Subcutaneous adipose tissue (tissue), 4 donors: ENCODE data around the gene RHBG. TPM values are rescaled to one million over a fixed set of nuclear protein-coding genes. Genes with fewer than 3 reads are reported as not detected.

Experiments
- total RNA-seq, 4 donors: library from RNA; depleted of rRNA; stranded (reverse); fragments of >200 nt; gene quantifications; one replicate each; pipeline ENCODE4 v1.1.0, GENCODE V29; 2016
- TF ChIP-seq, protein P1 (sequence below): fragments of 450-650 bp; IDR thresholded peaks from one replicate; pipeline ENCODE4 v1.5.1; 2016; ENCODE audit warnings: low read depth, mild to moderate bottlenecking, control low read depth, antibody characterized with exemption, moderate library complexity

The RHBG gene
- total RNA-seq, 4 donors from 2014 or later, result not detected

DNA sequence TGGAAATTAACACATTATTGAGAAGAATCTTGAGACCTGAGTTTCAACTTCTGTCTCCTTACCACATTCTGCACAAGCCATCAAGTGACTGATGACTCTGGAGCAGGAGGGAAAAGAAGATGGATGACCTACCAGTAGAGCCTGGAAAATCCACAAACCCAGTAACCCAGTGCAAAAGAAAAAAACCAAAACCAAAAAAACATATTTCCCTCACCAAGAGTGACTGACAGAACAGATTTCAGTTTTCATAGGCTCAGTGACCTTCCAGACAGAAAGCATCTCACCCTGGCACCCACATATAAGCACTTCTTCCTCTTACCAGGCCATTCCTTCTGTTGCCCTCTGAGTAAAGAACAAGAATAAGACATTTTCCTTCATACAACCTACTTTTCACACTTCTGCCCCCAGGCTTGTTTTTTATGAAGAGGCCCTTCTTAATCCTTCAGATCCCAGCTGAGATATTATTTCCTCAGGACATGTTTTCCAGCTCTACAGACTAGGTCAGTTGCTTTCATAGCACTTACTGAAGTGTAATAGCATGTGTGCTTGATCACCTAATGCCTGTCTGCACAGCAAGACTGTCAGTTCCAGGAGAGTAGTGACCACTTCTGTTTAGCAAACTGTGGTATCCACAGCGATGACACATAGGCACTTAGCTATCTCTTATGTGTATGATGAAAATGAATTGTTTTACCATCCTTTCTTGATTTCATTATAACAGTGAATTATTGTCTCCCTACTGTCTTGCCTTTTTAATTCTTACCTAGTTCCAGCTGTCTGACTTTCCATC lies 26.6 kb upstream of the RHBG start:
- TF ChIP-seq, protein P1, sequence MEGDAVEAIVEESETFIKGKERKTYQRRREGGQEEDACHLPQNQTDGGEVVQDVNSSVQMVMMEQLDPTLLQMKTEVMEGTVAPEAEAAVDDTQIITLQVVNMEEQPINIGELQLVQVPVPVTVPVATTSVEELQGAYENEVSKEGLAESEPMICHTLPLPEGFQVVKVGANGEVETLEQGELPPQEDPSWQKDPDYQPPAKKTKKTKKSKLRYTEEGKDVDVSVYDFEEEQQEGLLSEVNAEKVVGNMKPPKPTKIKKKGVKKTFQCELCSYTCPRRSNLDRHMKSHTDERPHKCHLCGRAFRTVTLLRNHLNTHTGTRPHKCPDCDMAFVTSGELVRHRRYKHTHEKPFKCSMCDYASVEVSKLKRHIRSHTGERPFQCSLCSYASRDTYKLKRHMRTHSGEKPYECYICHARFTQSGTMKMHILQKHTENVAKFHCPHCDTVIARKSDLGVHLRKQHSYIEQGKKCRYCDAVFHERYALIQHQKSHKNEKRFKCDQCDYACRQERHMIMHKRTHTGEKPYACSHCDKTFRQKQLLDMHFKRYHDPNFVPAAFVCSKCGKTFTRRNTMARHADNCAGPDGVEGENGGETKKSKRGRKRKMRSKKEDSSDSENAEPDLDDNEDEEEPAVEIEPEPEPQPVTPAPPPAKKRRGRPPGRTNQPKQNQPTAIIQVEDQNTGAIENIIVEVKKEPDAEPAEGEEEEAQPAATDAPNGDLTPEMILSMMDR, result no peak

DNA sequence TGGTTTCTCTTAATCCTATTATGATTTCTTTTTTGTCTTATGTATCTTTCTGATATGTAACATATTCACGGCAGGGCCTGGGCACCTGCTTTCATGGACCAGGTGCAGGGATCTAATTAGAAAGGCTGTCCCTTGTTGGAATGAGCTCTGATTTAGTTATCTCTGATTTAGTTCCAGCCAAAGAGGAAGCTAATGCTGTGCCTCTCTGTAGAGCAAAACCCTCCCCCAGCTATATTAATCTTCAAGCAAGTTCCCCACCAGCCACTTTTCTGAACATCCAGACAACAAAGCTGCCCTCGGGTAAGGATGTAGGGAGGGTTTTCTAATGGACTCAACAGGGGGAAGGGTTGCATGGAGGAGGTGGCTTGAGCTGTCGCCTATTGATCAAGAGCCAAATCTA lies 24.6 kb upstream of the RHBG start:
- TF ChIP-seq, protein P1, result no peak

DNA sequence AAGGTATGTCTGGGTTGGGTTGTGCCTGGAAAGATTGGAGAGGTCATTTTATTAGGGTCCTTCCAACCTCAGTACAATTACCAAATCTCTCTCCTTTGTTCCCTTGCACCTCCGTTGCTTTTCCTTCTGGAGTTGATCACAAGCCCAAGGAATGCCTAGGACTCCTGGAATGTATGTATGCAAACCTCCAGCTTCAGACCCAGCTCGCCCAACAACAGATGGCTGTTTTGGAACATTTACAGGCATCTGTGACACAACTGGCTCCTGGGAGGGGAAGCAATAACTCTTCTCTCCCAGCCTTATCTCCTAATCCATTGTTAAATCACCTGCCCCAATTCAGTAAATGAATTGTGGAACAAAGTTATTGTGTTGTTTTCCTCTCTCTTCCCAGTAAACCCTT lies 22.4 kb upstream of the RHBG start:
- TF ChIP-seq, protein P1, result no peak

DNA sequence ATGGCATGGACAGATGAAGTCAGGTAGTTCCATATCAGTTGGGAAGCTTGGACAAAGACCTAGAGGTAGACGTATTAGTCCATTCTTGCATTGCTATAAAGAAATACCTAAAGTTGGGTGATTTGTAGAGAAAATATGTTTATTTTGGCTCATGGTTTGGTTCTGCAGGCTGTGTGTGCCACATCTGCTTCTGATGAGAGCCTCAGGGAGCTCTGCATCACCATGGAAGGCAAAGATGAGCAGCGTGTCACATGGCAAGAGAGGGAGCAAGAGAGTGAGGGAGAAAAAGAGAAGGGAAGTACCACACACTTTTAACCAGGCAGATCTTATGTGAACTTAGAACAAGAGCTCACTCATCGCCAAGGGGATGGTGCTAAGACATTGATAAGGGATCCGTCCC lies 21.7 kb upstream of the RHBG start:
- TF ChIP-seq, protein P1, result no peak

DNA sequence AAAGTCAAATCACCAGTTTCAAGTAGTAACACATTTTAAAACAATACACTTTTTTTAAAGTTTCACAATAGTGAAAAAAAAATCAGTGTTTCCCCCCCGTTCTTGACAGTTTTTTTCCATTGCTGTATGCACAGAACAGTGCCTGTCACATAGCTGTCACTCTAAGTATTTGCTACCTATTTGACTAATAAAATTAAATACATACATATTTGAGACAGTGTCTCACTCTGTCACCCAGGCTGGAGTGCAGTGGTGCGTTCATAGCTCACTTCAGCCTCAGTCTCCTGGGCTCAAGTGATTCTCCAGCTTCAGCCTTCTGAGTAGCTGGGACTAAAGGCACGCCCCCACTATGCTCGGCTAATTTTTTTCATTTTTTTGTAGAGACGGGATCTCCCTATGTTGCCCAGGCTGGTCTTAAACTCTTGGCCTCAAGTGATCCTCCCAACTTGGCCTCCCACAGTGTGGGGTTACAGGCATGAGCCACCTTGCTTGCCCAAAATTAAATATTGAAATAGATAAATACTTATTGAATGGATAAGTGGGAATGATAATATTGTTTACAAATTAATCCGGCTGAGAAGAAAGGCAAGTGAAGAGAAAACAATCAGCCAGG lies 12.6 kb upstream of the RHBG start:
- TF ChIP-seq, protein P1, result no peak

DNA sequence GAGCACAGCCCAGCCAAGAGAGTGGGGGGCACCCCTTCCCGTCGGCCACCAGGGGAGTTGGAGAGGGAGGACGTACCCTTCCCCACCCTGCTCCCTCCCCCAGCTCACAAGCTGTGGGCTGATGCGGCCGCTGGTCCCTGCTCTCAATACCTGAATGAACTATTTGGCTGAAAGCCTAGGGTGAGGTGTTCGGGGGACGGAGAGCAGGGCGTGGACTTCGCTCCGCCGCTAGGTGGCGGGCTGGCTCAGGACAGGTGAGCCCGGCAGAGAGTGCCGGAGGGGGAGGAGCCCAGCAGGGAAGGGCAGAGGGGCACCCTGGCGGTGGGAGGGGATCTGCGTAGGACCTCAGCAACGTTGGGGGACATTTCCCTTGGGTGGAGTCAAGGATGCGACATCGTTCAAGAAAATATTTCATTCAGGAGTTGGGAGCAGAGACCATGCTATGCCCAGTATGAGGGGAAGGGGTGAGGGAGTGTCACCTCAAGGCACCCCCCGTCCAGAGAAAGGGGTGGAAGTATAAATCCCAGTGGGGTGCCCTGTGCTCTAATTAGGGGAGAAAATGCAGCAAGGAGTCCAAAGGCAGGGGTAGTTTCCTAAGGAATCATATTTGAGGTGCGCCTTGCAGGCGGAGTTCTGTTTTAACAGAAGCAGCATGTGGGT lies 12.0 kb upstream of the RHBG start:
- TF ChIP-seq, protein P1, result no peak

DNA sequence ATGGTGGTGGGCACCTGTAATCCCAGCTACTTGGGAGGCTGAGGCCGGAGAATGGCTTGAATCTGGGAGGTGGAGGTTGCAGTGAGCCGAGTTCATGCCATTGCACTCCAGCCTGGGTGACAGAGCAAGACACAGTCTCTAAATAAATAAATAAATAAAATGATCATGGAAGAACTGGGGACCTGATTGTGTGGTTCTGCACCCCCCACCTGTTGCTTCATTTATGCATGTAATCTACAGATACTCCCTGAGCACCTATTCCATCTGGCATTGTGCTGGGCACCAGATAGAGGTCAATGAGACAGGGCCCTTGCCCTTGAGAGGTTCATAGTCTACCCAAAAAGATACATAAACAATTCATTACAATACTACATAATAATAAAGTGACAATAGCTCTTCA lies 11.0 kb upstream of the RHBG start:
- TF ChIP-seq, protein P1, result no peak
